GM21723 (cell line): ENCODE measurements around the gene TNFRSF25.

Experiments used
- ATAC-seq: cut with Tn5 transposase; IDR thresholded peaks from one replicate; pipeline ENCODE4 v1.9.1; 2021; ENCODE audit warnings: mild to moderate bottlenecking, moderate library complexity; ENCODE audit not compliant: unreplicated experiment

Gene TNFRSF25

DNA sequence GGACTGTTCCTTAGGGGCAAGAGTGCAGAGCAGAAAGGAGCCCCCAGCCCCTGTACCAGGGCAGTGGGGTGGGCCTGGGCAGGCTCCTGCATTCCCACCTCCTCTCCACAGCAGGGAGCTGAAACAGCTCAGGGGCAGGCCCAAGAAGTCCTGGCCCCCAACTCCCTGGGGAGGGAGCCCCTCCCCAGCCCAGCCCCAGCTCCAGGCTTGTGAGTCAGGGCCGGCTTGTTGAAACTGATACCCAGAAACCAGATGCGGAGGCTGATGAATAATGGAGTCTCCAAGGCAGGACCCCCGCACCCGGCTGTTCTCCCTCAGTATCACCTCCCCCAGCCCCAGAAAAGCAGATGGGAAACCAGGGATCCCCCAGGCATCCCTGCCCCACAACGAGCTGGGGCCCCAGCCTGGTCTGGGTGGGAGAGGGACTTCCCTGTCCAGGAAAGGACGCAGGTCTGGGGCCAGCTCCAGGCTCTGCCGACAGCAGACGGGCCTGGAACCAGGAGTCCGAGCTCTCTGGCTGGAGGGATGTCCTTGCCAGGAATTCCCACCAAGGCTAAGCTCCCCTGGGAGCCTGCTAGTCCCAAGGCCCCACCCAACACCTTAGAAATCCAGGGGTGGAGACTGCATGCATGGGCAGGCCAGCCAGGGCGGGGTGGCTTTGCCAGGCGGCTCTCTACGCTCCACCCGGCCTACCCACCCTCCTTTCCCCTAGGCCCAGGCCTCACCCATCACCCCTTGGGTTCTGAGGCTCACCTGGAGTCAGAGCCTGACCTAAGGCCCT is 22.8 kb upstream of the TNFRSF25 start:
- no peak for ATAC-seq

DNA sequence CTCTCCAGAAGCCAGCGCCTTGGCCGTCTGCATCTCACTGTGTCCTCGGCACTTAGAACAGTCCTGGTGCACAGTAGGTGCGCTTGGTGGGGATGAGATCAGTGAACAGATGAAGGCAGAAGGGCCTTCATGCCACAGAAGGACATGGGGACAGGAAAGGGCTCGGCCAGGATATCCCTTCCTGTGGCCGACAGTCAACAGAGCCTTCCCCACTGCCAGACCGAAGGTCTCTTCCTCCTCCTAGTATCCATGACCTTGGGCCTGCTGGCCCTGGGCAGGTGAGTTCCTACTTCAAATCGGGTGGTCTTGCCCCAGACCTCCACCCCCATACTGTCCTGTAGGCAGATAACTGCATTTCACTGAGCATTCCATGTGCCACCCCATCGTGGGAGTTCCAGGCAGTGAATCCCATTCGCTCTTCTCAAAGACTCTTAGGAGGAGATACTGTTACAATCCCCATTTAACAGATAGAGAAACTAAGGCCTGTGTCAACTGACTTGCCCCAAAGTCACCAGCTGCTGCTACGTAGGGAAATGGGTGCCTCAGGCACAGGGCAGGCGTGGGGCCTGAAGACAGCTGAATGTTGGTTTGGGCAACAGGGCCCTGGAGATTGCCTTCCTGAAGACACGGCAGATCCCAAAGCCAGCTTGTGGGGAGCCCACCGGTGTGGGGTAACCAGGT is 22.0 kb upstream of the TNFRSF25 start:
- no peak for ATAC-seq

DNA sequence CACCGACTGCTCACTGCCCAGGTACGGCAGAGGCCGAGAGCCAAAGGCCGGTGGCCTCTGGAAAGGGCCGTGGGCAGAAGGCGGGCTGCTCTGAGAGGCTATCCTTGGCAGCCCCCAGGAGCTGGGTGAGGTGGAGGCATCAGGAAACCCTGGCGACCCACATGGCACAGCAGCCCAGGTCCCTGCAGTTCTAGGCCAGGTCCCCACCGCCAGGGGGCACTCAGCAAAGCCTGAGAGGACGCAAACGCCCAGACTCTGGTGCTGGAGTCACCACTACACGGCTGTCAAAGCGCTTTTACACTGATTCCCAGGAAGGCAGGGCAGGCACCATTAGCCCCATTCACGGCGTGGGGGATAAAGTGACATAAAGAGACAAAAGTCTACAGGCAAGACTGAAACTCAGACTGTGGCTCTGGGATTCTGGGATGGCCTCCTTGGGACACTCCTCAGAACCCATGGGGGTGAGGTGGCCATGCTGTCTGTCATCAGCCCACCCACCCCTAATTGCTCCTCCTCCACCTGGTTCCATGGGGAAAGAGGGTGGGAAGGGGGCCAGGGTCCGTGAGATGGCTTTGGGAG is 20.5 kb upstream of the TNFRSF25 start:
- no peak for ATAC-seq

DNA sequence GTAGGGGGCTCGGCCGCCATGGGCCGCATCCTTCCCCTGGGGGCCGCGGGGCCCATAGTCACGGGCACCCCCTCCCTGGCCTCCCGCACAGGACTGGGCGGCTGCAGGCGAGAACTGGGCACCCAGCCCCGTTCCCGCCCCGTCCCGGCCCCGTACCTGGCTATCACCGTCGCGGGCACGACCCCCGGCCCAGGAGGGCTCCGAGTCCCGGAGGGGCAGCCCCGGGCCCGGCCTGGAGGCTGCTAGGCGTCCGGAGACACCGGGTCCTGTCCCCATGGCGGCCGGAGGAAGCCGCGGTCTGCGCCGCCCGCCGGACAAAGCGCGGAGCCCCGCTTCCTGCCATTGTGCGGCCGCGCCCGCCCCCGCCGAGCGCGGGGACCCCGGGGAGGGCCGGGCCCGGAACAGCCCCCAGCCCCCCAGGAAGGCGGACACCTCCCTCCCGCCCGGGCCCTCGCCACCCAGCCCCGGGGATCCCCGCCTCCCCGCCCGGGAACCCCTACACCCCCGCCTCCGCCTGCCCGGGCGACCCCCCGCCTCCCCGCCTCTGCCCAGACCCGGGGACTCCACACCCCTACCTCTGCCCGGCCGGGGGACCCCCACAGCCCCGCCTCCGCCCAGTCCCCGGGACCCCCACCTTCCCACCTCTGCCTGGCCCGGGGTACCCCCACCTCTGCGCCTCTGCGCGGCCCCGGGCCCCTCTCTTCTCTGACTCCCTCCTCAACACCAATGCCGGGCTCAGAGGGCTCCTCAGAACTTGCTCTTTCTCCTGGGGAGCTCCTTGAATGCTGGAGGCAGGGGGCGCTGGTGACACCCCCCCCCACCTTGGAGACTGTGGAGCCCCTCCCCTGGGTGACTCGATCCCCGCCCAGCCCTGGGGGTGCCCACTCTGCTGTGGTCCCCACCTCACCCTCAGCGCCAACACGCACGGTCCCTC is 19.5 kb upstream of the TNFRSF25 start:
- no peak for ATAC-seq

DNA sequence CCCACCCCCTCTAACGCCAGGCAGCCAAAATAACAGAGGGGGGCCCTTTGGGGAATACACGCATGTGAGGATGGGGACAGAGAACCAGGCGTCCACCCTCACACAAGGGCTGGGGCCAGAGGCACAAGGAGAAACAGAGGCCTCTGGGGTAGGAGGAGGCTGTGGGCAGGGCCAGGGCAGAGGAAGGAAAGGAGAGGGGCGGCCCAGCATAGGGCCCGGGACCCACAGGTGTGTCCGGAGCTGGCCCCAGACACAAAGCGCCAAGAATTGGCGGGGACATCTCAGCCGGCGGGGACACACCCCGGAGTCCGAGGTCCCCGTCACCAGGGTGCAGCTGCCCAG is 18.8 kb upstream of the TNFRSF25 start:
- no peak for ATAC-seq

DNA sequence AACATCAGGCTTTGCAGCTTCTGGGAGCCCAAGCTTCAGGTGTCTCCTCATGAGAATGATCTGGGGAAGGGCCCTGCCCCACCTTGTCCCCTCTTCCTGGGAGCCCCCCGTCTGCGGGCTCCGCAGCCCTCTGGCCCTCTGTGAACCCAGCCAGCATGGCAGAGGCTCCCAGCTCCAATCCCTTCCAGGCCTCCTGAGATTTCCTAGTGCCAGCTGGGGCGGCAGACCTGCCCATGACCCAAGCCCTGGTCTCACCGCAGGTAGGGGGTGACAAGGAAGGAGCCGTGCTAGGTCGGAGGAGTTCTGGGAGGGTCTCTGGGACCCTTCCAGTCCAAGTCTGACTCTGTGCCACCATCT is 17.8 kb upstream of the TNFRSF25 start:
- ATAC-seq = no peak

DNA sequence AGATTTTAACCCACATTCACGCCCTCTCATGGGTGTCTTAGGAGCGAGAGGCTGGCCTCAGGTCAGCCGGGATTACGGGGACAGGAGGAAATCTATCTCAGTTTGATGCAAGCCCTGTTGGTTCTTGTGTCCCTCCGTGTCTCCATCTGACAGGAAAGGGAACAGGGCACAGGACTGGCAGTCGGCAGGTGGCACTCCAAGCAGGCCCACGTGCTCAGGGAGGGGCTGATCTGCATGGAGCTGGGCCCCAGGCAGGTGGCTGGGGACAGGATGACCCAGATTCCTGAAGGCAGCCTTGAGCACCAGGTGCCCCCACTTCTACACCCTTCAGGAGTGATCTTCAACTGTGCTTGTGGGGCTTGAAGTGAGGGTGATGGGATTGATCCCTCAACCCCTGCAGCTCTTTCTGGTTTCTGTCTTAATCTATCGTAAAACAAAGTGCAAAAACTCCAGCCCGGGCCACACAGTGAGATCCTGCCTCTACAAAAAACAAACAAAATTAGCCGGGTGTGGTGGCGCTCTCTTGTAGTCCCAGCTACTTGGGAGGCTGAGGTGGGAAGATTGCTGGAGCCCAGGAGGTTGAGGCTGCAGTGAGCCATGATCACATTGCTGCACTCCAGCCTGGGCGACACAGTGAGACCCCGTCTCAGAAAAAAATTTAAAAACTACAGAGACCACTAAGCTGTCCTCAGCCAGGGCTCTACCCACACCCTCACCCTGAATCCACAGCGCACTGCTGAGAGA is 17.2 kb upstream of the TNFRSF25 start:
- no peak for ATAC-seq

DNA sequence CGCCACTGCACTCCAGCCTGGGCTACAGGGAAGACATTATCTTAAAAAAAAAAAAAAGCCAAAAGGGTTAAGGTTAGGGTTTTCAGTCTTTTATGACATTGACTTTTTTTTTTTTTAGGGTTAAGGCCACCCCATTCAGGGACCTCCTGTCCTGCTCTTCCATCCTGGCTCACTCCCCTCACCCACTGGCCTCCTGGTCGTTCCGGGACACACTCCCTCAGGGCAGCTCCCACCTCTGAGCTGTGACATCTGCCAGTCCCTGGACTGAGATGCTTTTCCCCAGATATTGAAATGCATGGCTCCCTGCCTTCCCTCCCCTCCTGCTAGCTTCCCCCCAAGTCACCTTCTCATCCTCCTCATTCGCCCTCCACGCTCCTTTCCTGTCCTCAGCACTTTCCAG is 15.8 kb upstream of the TNFRSF25 start:
- ATAC-seq = no peak

DNA sequence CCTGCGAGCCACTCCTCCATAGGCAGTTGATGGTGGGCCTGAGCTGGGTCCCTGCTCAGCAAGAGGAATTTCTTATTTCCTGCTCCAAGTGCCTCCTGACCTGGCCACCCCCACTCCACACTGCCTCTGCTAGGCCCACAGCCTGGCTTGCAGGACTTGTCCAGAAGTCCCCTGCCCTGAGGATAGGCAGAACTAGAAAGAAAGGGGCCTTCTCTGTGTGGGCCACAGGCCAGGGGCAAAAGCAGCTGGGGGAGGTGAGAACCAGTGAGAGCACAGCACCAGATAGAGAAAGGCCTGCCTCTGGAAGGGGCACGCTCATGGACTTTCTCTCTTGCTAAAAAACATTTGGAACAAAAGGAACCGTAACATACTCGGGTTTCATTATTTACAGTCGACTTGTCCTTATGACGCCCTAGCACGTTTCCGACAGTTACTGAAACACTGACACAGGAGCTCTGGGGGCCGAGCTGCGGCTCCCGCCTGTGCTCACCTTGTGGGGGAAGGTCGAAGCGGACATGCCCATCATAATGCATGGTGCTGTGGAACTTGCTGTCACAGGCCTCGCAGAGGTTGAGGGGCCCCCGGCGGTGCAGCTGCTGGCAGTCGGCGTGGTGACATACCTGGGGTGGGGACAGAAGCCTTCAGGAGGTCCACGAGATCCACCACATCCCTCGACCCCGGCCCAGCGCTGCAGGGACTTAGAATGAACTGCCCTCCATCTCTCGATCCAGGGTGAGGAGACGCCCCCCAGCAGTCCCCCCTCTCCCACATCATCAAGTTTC is 11.3 kb upstream of the TNFRSF25 start:
- no peak for ATAC-seq

DNA sequence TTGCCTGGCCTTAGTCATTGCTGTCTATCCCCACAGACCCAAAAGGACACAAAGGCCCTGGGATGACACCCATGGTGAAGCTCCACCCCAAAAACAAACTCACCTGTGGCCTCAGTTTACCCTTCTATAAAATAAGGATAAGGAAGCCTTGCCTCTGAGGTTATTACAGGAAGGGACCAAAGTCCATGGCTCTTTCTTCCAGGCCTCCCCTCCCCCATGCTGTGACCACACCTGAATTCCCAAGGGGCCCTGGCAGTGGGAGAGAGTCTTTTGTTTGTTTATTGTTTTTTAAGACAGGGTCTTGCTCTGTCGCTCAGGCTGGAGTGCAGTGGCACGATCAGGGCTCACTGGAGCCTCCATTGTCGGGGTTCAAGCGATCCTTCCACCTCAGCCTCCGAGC is 10.5 kb upstream of the TNFRSF25 start:
- ATAC-seq = no peak

DNA sequence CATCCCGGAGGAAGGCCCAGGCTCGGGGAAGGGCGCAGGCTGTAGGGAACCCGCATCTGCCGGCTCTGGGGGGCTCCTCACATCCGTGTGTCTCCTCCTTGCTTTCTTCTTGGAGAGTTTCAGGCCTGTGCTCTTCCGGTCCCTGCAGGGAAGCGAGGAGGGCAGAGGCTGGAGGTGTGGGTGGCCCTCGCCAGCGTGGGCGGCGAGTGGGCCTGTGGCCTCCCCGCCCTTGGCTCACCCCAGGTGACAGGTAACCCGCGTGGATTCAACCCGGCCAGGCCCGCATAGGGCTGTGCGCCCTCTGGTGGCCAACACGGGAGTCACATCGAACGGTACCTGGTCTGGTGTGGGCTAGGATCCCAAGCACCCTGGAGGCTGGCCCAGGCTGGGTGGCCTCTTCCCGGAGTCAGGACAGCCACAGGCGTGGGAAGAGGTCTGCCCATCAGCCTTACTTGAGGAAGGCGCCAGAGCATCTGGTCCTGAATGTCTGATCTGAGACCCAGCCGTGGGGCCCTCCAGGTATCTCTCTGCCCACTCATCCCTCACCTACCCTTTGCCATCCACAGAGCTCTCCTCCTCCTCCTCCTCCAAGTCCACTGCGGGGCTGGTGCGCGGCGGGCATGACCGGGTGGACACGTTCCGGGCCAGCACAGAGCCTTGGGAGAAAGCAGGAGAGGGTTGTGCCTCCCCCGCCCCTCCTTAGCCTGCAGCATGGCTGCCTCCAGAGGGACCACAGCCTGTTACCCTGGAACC is 9.6 kb upstream of the TNFRSF25 start:
- no peak for ATAC-seq

DNA sequence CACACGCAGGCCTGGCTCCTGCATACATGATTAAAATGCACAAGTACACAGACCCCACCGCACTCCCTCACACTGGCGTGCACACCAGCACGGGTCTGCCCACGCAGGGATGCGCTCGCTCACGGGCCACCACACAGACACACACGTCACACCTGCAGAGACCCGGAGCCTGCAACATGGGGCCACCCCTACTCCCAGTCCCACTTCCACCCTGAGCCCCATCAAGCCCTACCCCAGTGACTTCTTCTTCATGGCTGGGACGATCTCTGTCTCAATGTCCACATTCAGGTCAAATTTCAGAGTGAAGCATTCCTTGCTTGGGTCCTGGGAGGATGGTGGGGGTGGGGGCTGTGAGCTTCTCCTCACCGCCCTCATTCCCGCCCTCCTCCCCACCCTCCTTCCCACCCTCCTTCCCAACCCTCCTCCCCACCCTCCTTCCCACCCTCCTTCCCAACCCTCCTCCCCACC is 8.9 kb upstream of the TNFRSF25 start:
- ATAC-seq = no peak

DNA sequence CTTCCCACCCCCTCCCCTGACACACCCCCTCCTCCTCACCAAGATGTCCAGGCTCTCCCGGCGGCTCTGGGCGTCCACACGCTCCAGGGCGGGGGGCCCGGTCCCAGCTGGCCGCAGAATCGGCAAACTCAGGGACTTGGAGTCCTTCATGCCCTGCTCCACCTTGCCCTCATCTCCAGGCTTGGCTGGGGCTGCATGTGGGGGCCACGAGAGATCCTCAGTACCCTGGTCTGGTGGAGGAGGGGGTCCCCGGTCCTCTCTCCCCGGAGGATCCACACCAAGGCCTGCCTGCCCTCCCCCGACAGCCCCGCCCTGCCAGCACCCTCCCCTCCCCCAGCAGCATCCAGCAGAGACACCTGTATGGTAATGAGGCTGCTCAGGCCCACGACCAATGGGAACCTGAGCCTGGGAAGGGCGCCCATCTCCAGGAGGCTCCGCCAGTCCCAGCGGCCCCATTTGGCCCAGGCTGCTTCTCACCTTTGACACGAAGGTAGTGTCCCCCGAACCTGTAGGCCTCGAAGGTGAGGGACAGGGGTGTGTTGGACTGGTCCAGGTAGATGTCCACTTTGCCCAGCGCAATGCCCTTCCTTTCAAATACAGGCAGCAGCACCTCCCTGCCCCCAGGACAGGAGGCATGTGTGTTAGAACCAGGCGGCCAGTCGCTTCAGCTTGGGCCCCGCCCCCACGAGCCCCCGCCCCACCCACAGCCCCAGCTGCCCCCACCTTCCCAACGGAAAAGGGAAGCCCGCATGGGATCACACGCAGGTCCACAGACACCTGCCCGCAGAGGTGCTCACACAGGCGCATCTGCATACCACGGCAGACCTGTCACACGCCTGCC is 8.2 kb upstream of the TNFRSF25 start:
- no peak for ATAC-seq

DNA sequence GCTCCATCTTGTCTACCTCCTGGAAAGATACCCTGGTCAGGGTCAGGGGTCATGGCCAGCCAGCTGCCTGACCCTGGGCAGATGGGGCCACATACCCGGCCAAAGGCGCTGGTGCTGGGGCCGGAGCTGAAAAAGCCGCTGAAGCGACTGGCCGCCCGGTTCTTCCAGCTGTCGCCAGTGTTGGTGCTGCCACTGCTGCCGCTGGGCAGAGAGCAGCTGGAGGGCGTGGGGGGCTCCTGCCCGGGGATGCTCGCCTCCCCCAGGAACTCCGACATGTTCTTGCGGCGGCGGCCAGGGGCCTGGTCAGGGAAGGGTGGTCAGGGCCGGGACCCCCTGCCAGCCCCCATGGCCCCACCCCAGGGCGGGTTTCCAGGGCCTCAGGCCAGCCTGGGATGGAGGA is 7.2 kb upstream of the TNFRSF25 start:
- ATAC-seq = no peak

DNA sequence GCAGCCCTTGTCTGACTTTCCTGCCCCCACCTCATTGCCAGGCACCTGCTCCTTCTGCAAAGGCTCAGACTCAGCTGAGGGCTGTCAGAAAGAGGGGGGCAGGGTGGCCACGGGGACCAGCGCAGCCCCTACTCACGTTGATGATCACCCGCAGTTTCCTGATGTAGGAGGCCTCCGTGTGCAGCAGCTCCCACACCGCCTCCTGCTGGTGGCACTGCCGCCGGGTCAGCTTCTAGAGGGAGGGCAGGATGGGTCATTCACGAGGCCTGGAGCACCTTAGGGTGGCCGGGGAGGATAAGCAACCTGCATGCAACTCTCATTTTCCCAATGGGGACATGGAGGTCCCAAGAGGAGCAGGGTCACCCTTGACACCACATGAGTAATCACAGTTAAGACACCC is 6.4 kb upstream of the TNFRSF25 start:
- ATAC-seq = no peak

DNA sequence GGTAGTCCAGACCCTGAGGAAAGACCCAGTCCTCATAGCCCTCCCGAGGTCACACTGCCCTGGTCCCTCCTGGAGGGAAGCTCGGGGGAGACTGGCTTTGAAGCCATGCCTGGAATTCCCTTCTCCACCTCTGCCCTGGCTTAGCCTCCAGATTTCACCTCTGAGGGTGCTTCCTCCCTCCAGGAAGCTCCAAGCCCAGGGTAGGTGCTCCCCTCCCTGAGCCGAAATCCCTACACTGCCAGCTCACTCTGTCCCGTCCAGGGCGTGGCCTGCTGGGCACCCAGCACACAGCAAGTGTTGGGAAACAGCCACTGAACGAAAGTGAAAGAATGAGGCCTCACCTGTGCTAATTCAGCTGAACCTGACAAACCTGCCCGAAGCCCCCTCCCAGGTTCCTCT is 6.0 kb upstream of the TNFRSF25 start:
- ATAC-seq = no peak

DNA sequence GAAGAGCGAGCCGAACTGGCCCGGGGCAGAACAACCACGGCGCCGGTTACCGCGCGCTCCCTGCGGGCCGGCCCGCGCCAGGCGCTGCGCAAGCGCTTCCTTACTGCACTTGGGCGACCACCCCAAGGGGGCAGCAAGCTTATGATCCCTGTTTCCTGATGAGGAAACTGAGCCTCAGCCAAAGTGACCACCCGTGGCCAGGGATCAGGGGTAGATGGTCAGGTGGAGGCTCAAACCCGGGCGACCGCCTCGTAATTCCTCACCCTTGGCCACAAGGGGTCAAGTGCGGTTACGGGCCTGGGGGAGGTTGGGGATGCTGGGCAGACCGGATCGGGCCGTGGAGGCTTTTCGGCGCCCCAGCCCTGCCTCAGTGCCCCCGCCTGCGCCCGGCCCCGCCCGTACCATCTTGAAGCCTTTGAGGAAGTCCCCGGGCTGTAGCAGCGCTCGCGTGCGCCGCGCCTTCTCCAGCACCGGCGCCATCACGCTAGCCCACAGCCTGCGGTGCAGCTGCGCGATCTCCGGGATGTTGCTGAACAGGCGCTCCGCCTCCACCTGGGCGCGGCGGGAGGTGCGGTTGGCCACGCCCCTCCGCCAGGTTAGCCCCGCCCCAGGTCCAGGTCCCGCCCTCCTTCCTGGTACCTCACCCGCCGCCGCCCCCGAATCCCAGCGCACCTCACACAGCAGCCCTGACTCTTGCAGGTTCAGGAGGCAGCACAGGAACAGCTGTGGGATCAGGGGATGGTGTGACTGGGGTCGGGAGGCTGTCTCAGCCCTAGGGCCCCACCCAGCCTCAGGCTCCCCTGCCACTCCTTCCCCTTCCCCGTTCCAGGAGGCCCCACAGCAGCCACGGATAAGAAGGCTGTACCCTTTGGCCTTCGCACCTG is 5.4 kb upstream of the TNFRSF25 start:
- no peak for ATAC-seq
